Panc1 (cell line): Measurements from ENCODE around the gene EHHADH. TPM values are rescaled to one million over a fixed set of nuclear protein-coding genes. Genes with fewer than 3 reads are reported as not detected.
"Not testable (repeated sequence)": the region's sequence is repeated elsewhere in the genome, so short reads cannot be mapped to it uniquely, and the experiment has no call there.

Source experiments
- ATAC-seq: fragments of 200-7000 bp; cut with Tn5 transposase; 2 replicates; pipeline ENCODE4 v1.9.1; 2020; ENCODE audit warnings: mild to moderate bottlenecking, moderate library complexity
- Bru-seq: library from RNA; stranded (reverse); fragments of 400-500 nt; gene quantifications from one replicate; lab custom pipeline; 2021; lab: Mats Ljungman, UMichigan
- BruChase-seq, 2 experiments: library from RNA; stranded (reverse); fragments of 400-500 nt; gene quantifications; one replicate each; lab custom pipeline; 2021; lab: Mats Ljungman, UMichigan
- BruUV-seq: library from RNA; stranded (reverse); fragments of 400-500 nt; replicated peaks from 2 replicates; lab custom pipeline; 2021; lab: Mats Ljungman, UMichigan
- CTCF ChIA-PET: fragments of 300-600 bp; sonication (Branson Sonifier 250); formaldehyde crosslinking; loops from one replicate; lab custom pipeline; 2022; ENCODE audit warnings: antibody characterized with exemption; lab: Charles Lee
- POLR2A ChIA-PET: fragments of 300-600 bp; sonication (Branson Sonifier 250); formaldehyde crosslinking; loops from one replicate; lab custom pipeline; 2022; ENCODE audit warnings: antibody characterized with exemption; lab: Charles Lee
- DNase-seq: peaks from one replicate; pipeline ENCODE4 v3.0.0-alpha.2; 2010; ENCODE audit warnings: low read depth, low spot score
- H3K27ac ChIP-seq: 2 replicates; pipeline ENCODE4 v1.5.1; 2011; ENCODE audit warnings: mild to moderate bottlenecking, low read length, inconsistent platforms
- H3K27me3 ChIP-seq: fragments of 200-500 bp; sonication (Bioruptor generic); 2 replicates; pipeline ENCODE4 v1.6.0; 2014; ENCODE audit warnings: low read length, inconsistent platforms; ENCODE audit not compliant: control insufficient read depth, insufficient read depth
- H3K36me3 ChIP-seq: fragments of 200-500 bp; sonication (Bioruptor generic); 2 replicates; pipeline ENCODE4 v1.5.1; 2014; ENCODE audit warnings: inconsistent platforms, mild to moderate bottlenecking, low read length, moderate library complexity; ENCODE audit not compliant: control insufficient read depth, insufficient read depth
- H3K4me1 ChIP-seq: 2 replicates; pipeline ENCODE4 v1.5.1; 2011; ENCODE audit warnings: inconsistent platforms, mild to moderate bottlenecking, low read length, moderate library complexity; ENCODE audit not compliant: control insufficient read depth, insufficient read depth
- H3K4me3 ChIP-seq, 2 experiments: 2 replicates each; pipeline ENCODE4 v1.5.1; 2011 to 2012; ENCODE audit warnings: low read depth in 2 of 2, low read length in 2 of 2, mild to moderate bottlenecking in 2 of 2, inconsistent platforms in 1 of 2, moderate library complexity in 1 of 2
- H3K9me3 ChIP-seq: fragments of 200-500 bp; sonication (Bioruptor generic); 2 replicates; pipeline ENCODE4 v1.5.1; 2014; ENCODE audit warnings: low read depth, mild to moderate bottlenecking, inconsistent platforms, low read length, moderate library complexity; ENCODE audit not compliant: control insufficient read depth, insufficient read depth
- CTCF ChIP-seq: fragments of 450-650 bp; IDR thresholded peaks from 2 replicates; pipeline ENCODE4 v1.5.1; 2017; ENCODE audit warnings: mild to moderate bottlenecking
- POLR2AphosphoS5 ChIP-seq: IDR thresholded peaks from 2 replicates; pipeline ENCODE4 v1.6.1; 2012; ENCODE audit warnings: mild to moderate bottlenecking, low read depth, low read length, moderate library complexity
- REST ChIP-seq, 2 experiments: IDR thresholded peaks; 2 replicates each; pipeline ENCODE4 v1.6.1; 2011 to 2012; ENCODE audit warnings: low read depth in 2 of 2, control low read depth in 1 of 2, low read length in 1 of 2, mild to moderate bottlenecking in 1 of 2, moderate library complexity in 1 of 2; ENCODE audit not compliant: insufficient read depth in 1 of 2
- SIN3A ChIP-seq: IDR thresholded peaks from 2 replicates; pipeline ENCODE4 v1.6.1; 2012; ENCODE audit warnings: low read depth, mild to moderate bottlenecking, low read length, moderate library complexity, borderline replicate concordance; ENCODE audit not compliant: insufficient read depth
- TCF7L2 ChIP-seq: IDR thresholded peaks from 2 replicates; pipeline ENCODE4 v1.6.1; 2011; ENCODE audit warnings: mild to moderate bottlenecking, low read depth, low read length, inconsistent platforms
- in situ Hi-C: cut with HindIII; loops from 2 replicates; pipeline ENCODE4 v1.10.0; 2016; ENCODE audit warnings: low sequenced_read_pairs, low pct_unique_long_range_greater_than_20kb
- intact Hi-C: fragments of 100-400 bp; cut with micrococcal nuclease; formaldehyde crosslinking; loops from one replicate; pipeline ENCODE4 v1.10.0; 2022; ENCODE audit not compliant: unreplicated experiment
- long read RNA-seq: library from polyadenylated mRNA; unstranded; transcript quantifications from one replicate; pipeline ENCODE4 v2.0.0, GENCODE V29; 2021; ENCODE audit not compliant: unreplicated experiment
- polyA plus RNA-seq: library from polyadenylated mRNA; unstranded; fragments of >200 nt; gene quantifications from one replicate; pipeline ENCODE4 v1.2.1, GENCODE V29; 2012; ENCODE audit warnings: missing spikeins; ENCODE audit not compliant: insufficient read length
- total RNA-seq: library from RNA; stranded (reverse); gene quantifications from one replicate; pipeline ENCODE4 v1.2.1, GENCODE V29; 2021; ENCODE audit not compliant: unreplicated experiment

The EHHADH gene
- total RNA-seq (7.8 TPM), Bru-seq, nascent RNA (percentile 56 among the genes with signal in this experiment), BruChase-seq, experiment 1, labeled RNA remaining after a 2-hour chase (percentile 50 among the genes with signal in this experiment), BruChase-seq, experiment 2, labeled RNA remaining after a 6-hour chase (percentile 55 among the genes with signal in this experiment)
- polyA plus RNA-seq = 9.6 TPM
- long read RNA-seq, transcript EHHADH-201 (7 exons, 3,850 nt) = major isoform, 7 of 14 reads
- long read RNA-seq, partial matches to known transcripts = 4 of 14 reads
- long read RNA-seq, other reads (novel, unspliced or antisense) = 2 of 14 reads

GRCh38 chr3:185253645-185254410, at the start of gene EHHADH:
Gene EHHADH (minus strand): TSS chr3:185254049. CDS start chr3:185254022, 27 bp downstream.
- ChIA-PET POLR2A (interaction anchor here (0.6 to 0.7 kb wide), 4 partner anchors 8 to 278 kb away, joined by 4 to 12 read pairs (median 6); no protein-coding TSS in a partner anchor), CTCF (interaction anchor here (0.5 kb wide), 1 partner anchor 12 kb away, joined by 13 read pairs; no protein-coding TSS in a partner anchor)
- intact Hi-C loops = no loop called here
- H3K36me3 ChIP-seq = no peaks in the 10 kb centered on the region
- peak within 1 kb of the TSS; percentile 78 for H3K27ac ChIP-seq
- in situ Hi-C loops = no loop called here
- no peak for DNase-seq
- peaks cover 5% of the 10 kb centered on the region; the same call in 1 of the 2 replicates for H3K9me3 ChIP-seq
- TF ChIP-seq CTCF (no peak), TCF7L2 (no peak), POLR2AphosphoS5 (peak; percentile 90), REST (IDR thresholded peaks at IDR 0.05; ENCODE audit: insufficient read depth in 1 of 2, low read depth in 2 of 2, low read length in 1 of 2) (0 out of 4 replicates have a peak, but pooled peaks of 1 of the 2 experiments have one; percentile 39), SIN3A (peak; percentile 67; the same call in 1 of the 2 replicates)
- TSS peak; percentile 82 for BruUV-seq
- H3K27me3 ChIP-seq = no peaks in the 10 kb centered on the region
- peak within 1 kb of the TSS; percentile 63 to 78 for H3K4me3 ChIP-seq
- peak; percentile 100 for ATAC-seq
- H3K4me1 ChIP-seq = peaks cover 4% of the 10 kb centered on the region; the same call in 1 of the 2 replicates

GRCh38 chr3:185299918-185300426, 46.1 kb upstream of the EHHADH start:
- CTCF ChIA-PET, DNase-seq, H3K36me3 ChIP-seq, H3K27ac ChIP-seq, BruUV-seq, ATAC-seq, H3K27me3 ChIP-seq, in situ Hi-C loops, H3K4me3 ChIP-seq, intact Hi-C loops, H3K9me3 ChIP-seq, H3K4me1 ChIP-seq: not testable (repeated sequence)
- POLR2A ChIA-PET = interaction anchor here (0.7 kb wide), 1 partner anchor 85 kb away, joined by 9 read pairs; no protein-coding TSS in a partner anchor
